ENCODE results near the gene QRICH1. TPM values are rescaled to one million over a fixed set of nuclear protein-coding genes. Genes with fewer than 3 reads are reported as not detected.

QRICH1 gene
- total RNA-seq, 2 donors from 2014 or later, result 83.7 to 110 TPM

- ATAC-seq (ENCODE audit: insufficient number of reproducible peaks, low FRiP score, low read depth) (no peak), DNase-seq (ENCODE audit: low spot score) (no peak)
- TF ChIP-seq CTCF (IDR thresholded peaks at IDR 0.05), result no peak
- Histone ChIP-seq H3K4me1 (ENCODE audit: control insufficient read depth in 1 of 2, low read depth in 2 of 2) (peaks cover 0 to 15% of the 10 kb centered on the region in 2 donors), H3K27me3 (replicated peaks; ENCODE audit: insufficient read depth) (no peaks in the 10 kb centered on the region), H3K27ac (no peak overlapping the region), H3K4me3 (no peak overlapping the region), H3K36me3 (peaks cover 64% of the 10 kb centered on the region), H3K9me3 (no peaks in the 10 kb centered on the region)
These were observed 31.3 kb upstream of the QRICH1 start for GRCh38 chr3:49124991-49125670.

- no peaks in the 10 kb centered on the region for H3K27me3 ChIP-seq (replicated peaks; ENCODE audit: insufficient read depth)
- no peak overlapping the region for H3K27ac ChIP-seq
- DNase-seq (ENCODE audit: low spot score) (no peak), ATAC-seq (ENCODE audit: insufficient number of reproducible peaks, low FRiP score, low read depth) (no peak)
- H3K9me3 ChIP-seq, result no peaks in the 10 kb centered on the region
- H3K4me3 ChIP-seq, result no peak overlapping the region
- H3K4me1 ChIP-seq (ENCODE audit: control insufficient read depth in 1 of 2, low read depth in 2 of 2), result peaks cover 9 to 15% of the 10 kb centered on the region in 2 donors
- TF ChIP-seq CTCF (IDR thresholded peaks at IDR 0.05), result no peak
- peaks cover 56% of the 10 kb centered on the region for H3K36me3 ChIP-seq
These were observed 30.3 kb upstream of the QRICH1 start for GRCh38 chr3:49124203-49124602.

GRCh38 chr3:49123687-49124086 is 29.8 kb upstream of the QRICH1 start:
- peaks cover 14 to 16% of the 10 kb centered on the region in 2 donors for H3K4me1 ChIP-seq (ENCODE audit: control insufficient read depth in 1 of 2, low read depth in 2 of 2)
- no peak overlapping the region for H3K4me3 ChIP-seq
- H3K36me3 ChIP-seq, result peaks cover 59% of the 10 kb centered on the region
- no peaks in the 10 kb centered on the region for H3K27me3 ChIP-seq (replicated peaks; ENCODE audit: insufficient read depth)
- DNase-seq (ENCODE audit: low spot score), result no peak
- no peak overlapping the region for H3K27ac ChIP-seq
- TF ChIP-seq CTCF (IDR thresholded peaks at IDR 0.05), result no peak
- H3K9me3 ChIP-seq, result no peaks in the 10 kb centered on the region
- no peak for ATAC-seq (ENCODE audit: insufficient number of reproducible peaks, low FRiP score, low read depth)

GRCh38 chr3:49122886-49123545 is 29.1 kb upstream of the QRICH1 start:
- DNase-seq (ENCODE audit: low spot score) (no peak), ATAC-seq (ENCODE audit: insufficient number of reproducible peaks, low FRiP score, low read depth) (no peak)
- H3K27me3 ChIP-seq (replicated peaks; ENCODE audit: insufficient read depth), result no peaks in the 10 kb centered on the region
- H3K36me3 ChIP-seq, result peaks cover 59% of the 10 kb centered on the region
- H3K4me3 ChIP-seq, result no peak overlapping the region
- TF ChIP-seq CTCF (IDR thresholded peaks at IDR 0.05), result no peak
- no peaks in the 10 kb centered on the region for H3K9me3 ChIP-seq
- H3K4me1 ChIP-seq (ENCODE audit: control insufficient read depth in 1 of 2, low read depth in 2 of 2), result peaks cover 15 to 17% of the 10 kb centered on the region in 2 donors
- no peak overlapping the region for H3K27ac ChIP-seq

GRCh38 chr3:49122451-49122850 is 28.6 kb upstream of the QRICH1 start:
- Histone ChIP-seq H3K9me3 (no peaks in the 10 kb centered on the region), H3K36me3 (peaks cover 64% of the 10 kb centered on the region), H3K4me1 (ENCODE audit: control insufficient read depth in 1 of 2, low read depth in 2 of 2) (peaks cover 15 to 17% of the 10 kb centered on the region in 2 donors), H3K4me3 (no peak overlapping the region), H3K27me3 (replicated peaks; ENCODE audit: insufficient read depth) (no peaks in the 10 kb centered on the region), H3K27ac (no peak overlapping the region)
- no peak for ATAC-seq (ENCODE audit: insufficient number of reproducible peaks, low FRiP score, low read depth)
- no peak for DNase-seq (ENCODE audit: low spot score)
- TF ChIP-seq CTCF (IDR thresholded peaks at IDR 0.05), result no peak

All from thoracic aorta (tissue), 2 donors.